GM12873 (cell line): ENCODE measurements around the gene TMEM63B.

Source experiments
- CTCF ChIP-seq: IDR thresholded peaks from 2 replicates; pipeline ENCODE4 v1.5.1; 2012; ENCODE audit warnings: low read depth, mild to moderate bottlenecking, moderate library complexity, low read length, control low read depth; ENCODE audit not compliant: insufficient read depth; ENCODE audit errors: missing control alignments

Gene TMEM63B

DNA sequence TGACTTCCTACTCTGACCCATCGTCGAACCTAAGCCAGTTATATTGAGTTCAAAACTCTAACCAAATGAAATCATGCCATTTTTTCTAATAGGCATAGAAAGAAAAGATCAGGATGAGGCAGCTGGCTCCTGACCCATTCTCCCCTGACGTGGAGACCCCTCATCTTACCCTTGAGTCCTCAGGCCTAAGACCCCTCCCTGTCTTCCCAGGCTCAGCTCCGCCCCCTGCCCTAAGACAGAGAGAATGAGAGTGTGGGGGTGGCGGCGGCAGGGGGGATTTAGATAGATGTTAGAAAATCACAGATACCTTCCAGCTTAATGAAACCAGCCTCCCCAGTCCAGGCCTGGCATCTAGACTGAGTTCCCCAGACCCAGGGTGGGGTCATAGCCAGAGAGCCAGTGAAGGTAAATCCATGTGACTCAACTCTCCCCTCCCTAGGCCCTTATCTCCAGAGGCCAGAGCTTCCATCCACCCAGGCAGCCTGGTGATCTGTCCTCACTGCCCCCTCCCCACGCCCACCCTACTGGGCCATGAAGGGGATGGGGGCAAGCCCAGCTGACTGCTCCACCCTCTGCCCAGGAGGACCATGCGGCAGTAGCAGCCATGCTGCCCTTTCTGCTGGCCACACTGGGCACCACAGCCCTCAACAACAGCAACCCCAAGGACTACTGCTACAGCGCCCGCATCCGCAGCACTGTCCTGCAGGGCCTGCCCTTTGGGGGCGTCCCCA lies 6.8 kb downstream of the TMEM63B start:
- TF ChIP-seq CTCF = no peak

DNA sequence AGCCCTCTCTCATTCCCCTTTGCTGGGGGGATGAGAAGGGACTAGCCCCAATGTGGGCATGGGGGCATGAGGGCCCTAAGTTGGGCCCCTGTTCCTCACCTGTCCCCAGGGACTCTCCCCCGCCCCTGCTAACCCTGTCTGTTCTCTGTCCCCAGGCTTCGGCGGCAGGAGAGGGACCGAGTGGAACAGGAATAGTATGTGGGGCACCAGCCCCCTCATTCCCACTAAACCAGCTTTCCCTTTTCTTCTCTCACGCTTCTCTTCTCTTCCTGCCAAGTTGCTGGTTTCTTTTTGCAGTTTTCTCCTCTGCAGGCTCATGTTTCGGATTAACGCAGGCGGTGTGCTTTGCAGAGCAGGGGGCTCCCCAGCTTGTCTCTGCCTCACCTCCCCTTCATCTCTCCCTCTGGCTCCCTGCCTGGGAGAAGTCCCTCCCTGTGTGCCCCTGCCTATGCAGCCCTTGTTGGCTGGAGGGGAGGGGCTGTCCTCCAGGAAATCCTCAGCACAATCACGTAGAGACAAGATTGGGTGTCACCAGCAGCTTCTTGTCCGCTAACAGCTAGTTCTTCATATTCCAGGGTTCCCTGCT lies 7.9 kb downstream of the TMEM63B start:
- no peak for TF ChIP-seq CTCF

DNA sequence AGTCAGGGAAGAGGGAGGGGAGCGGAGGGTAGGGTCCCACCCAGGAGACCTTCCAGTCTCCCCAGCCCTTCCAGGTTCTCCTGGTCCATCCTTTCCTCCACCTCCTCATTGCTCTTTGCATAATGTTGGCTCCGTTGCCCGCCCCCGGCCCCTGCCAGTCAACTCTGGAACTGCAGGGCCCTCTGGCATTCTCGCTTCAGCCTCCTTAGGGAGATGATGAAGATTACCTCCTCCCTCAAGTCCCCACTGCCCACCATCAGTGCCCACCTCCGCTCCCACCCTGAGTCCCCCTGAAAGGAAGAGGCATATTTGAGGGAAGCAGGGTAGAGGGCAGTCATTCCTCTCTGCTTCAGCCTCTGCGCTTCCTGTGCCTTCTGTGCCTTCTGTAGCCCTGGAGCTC lies 8.5 kb downstream of the TMEM63B start:
- peak; percentile 7 for TF ChIP-seq CTCF

DNA sequence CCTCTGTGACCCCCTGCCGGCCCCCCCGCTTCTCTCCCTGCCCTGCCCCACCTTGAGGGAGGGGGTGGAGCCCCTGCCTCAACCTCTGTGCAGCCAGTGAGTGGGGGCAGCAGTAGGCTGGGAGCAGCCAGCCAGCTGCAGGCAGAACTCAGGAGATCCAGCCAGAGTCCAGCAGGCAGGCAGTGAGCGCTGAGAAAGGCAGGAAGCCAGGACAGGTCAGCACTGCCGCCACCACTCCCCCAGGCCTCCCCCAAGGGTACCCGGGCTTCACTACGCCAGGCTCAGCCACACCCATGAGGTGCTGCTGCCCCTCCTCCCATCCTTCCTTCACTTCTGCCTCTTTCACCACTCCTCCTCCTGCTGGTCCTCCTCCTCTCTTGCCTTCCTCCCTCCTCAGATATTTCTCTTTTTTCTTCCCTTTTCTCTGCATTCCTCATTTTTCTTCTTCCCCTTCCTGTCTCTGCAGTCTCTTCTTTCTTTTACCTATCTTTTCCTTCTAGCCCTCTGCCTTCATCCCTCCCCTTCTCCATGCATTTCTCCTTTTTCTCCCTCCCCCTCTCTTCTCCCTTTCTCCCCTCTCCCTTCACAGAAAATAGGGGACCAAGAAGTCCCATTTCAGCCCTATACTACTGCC lies 11.5 kb downstream of the TMEM63B start:
- TF ChIP-seq CTCF = no peak

DNA sequence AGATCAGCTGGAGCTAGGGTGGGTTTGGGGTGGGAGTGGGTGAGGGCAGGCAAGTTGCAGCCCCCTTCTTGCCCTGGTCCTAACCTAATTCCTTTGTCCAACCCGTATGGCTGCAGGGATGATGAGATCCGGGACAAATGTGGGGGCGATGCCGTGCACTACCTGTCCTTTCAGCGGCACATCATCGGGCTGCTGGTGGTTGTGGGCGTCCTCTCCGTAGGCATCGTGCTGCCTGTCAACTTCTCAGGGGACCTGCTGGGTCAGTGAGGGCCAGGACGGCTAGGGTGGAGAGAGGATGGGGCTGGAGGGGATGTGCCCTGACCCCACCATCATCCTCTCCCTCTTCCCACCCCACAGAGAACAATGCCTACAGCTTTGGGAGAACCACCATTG lies 12.0 kb downstream of the TMEM63B start:
- TF ChIP-seq CTCF = no peak

GRCh38 chr6:44142835-44143234 lies 15.5 kb downstream of the TMEM63B start:
- TF ChIP-seq CTCF = no peak

- TF ChIP-seq CTCF = no peak
Observed at GRCh38 chr6:44143731-44144130, 16.4 kb downstream of the TMEM63B start.
